ENCODE measurements around the gene AMBP. TPM values are rescaled to one million over a fixed set of nuclear protein-coding genes. Genes with fewer than 3 reads are reported as not detected.

The AMBP gene
- total and polyA plus RNA-seq, 4 donors = 3,440 to 6,678 (median 4,863) TPM

GRCh38 chr9:114050646-114051045 lies 27.5 kb downstream of the AMBP start:
- peak; percentile 34 for DNase-seq (ENCODE audit: low spot score)
- no peaks in the 10 kb centered on the region for H3K9me3 ChIP-seq (ENCODE audit: control insufficient read depth in 4 of 4, low read length in 3 of 4)
- H3K27ac ChIP-seq (ENCODE audit: low read depth in 1 of 2, low read length in 2 of 2) = no peak overlapping the region
- H3K36me3 ChIP-seq (ENCODE audit: control insufficient read depth in 4 of 4, insufficient read depth in 3 of 4, low read depth in 1 of 4, low read length in 3 of 4) = peaks cover 5 to 25% (median 21%) of the 10 kb centered on the region in 4 donors
- no peaks in the 10 kb centered on the region for H3K27me3 ChIP-seq (ENCODE audit: control insufficient read depth in 4 of 4, insufficient read depth in 4 of 4, low read length in 3 of 4)
- no peaks in the 10 kb centered on the region for H3K4me1 ChIP-seq (ENCODE audit: control insufficient read depth in 4 of 4, insufficient read depth in 4 of 4, low read length in 3 of 4)
- WGBS = 89% methylated on average over 6 of the region's 6 CpGs
- TF ChIP-seq HNF4G (IDR thresholded peaks at IDR 0.05) = no peak
- no peak overlapping the region for H3K9ac ChIP-seq (ENCODE audit: low read depth in 1 of 2, low read length in 2 of 2)
- H3K4me3 ChIP-seq (ENCODE audit: low read depth in 1 of 3, low read length in 3 of 3) = no peak overlapping the region

GRCh38 chr9:114050226-114050568 lies 27.9 kb downstream of the AMBP start:
- H3K9ac ChIP-seq (ENCODE audit: low read depth in 1 of 2, low read length in 2 of 2) = no peak overlapping the region
- TF ChIP-seq HNF4A (conservative IDR thresholded peaks at IDR 0.05) (no peak), ZBTB33 (IDR thresholded peaks at IDR 0.05) (no peak), YY1 (IDR thresholded peaks at IDR 0.05) (no peak), RAD21 (IDR thresholded peaks at IDR 0.05) (no peak), GABPA (IDR thresholded peaks at IDR 0.05 in 1 of 2, conservative IDR thresholded peaks at IDR 0.05 in 1 of 2) (no peak), RXRA (IDR thresholded peaks at IDR 0.05) (no peak), EGR1 (IDR thresholded peaks at IDR 0.05; ENCODE audit: low read depth in 2 of 2) (no peak), JUND (IDR thresholded peaks at IDR 0.05) (no peak), SP1 (IDR thresholded peaks at IDR 0.05) (no peak)
- TF ChIP-seq, protein P1, sequence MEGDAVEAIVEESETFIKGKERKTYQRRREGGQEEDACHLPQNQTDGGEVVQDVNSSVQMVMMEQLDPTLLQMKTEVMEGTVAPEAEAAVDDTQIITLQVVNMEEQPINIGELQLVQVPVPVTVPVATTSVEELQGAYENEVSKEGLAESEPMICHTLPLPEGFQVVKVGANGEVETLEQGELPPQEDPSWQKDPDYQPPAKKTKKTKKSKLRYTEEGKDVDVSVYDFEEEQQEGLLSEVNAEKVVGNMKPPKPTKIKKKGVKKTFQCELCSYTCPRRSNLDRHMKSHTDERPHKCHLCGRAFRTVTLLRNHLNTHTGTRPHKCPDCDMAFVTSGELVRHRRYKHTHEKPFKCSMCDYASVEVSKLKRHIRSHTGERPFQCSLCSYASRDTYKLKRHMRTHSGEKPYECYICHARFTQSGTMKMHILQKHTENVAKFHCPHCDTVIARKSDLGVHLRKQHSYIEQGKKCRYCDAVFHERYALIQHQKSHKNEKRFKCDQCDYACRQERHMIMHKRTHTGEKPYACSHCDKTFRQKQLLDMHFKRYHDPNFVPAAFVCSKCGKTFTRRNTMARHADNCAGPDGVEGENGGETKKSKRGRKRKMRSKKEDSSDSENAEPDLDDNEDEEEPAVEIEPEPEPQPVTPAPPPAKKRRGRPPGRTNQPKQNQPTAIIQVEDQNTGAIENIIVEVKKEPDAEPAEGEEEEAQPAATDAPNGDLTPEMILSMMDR (IDR thresholded peaks at IDR 0.05; ENCODE audit: low read depth, low read length, missing input control) = no peak
- no peak overlapping the region for H3K27ac ChIP-seq (ENCODE audit: low read depth in 1 of 2, low read length in 2 of 2)
- H3K36me3 ChIP-seq (ENCODE audit: control insufficient read depth in 4 of 4, insufficient read depth in 3 of 4, low read depth in 1 of 4, low read length in 3 of 4) = peaks cover 5 to 25% (median 21%) of the 10 kb centered on the region in 4 donors
- no peaks in the 10 kb centered on the region for H3K4me1 ChIP-seq (ENCODE audit: control insufficient read depth in 4 of 4, insufficient read depth in 4 of 4, low read length in 3 of 4)
- H3K4me3 ChIP-seq (ENCODE audit: low read depth in 1 of 3, low read length in 3 of 3) = no peak overlapping the region
- peak; percentile 27 for DNase-seq (ENCODE audit: low spot score)
- no peaks in the 10 kb centered on the region for H3K27me3 ChIP-seq (ENCODE audit: control insufficient read depth in 4 of 4, insufficient read depth in 4 of 4, low read length in 3 of 4)
- 90% methylated on average over 11 of the region's 11 CpGs for WGBS
- H3K9me3 ChIP-seq (ENCODE audit: control insufficient read depth in 4 of 4, low read length in 3 of 4) = no peaks in the 10 kb centered on the region

- H3K36me3 ChIP-seq (ENCODE audit: control insufficient read depth in 4 of 4, insufficient read depth in 3 of 4, low read depth in 1 of 4, low read length in 3 of 4) = peaks cover 5 to 25% (median 21%) of the 10 kb centered on the region in 4 donors
- 97% methylated on average over 40 of the region's 40 CpGs for WGBS
- no peak for TF ChIP-seq TAF1 (conservative IDR thresholded peaks at IDR 0.05)
- no peak for TF ChIP-seq HNF4G (IDR thresholded peaks at IDR 0.05)
Observed at GRCh38 chr9:114049441-114050225, 28.5 kb downstream of the AMBP start.

More at GRCh38 chr9:114049441-114050225, 28.5 kb downstream of the AMBP start:
- H3K4me3 ChIP-seq (ENCODE audit: low read depth in 1 of 3, low read length in 3 of 3) = no peak overlapping the region
- no peaks in the 10 kb centered on the region for H3K4me1 ChIP-seq (ENCODE audit: control insufficient read depth in 4 of 4, insufficient read depth in 4 of 4, low read length in 3 of 4)
- peak; percentile 27 for DNase-seq (ENCODE audit: low spot score)
- no peaks in the 10 kb centered on the region for H3K27me3 ChIP-seq (ENCODE audit: control insufficient read depth in 4 of 4, insufficient read depth in 4 of 4, low read length in 3 of 4)
- no peak overlapping the region for H3K9ac ChIP-seq (ENCODE audit: low read depth in 1 of 2, low read length in 2 of 2)
- H3K27ac ChIP-seq (ENCODE audit: low read depth in 1 of 2, low read length in 2 of 2) = no peak overlapping the region
- H3K9me3 ChIP-seq (ENCODE audit: control insufficient read depth in 4 of 4, low read length in 3 of 4) = no peaks in the 10 kb centered on the region
